Parathyroid adenoma (tissue), 2 donors: ENCODE results near the gene FAM76A.
"Not testable (repeated sequence)": the region's sequence is repeated elsewhere in the genome, so short reads cannot be mapped to it uniquely, and the experiment has no call there.

ENCODE experiments used
- H2AFZ ChIP-seq: fragments of 300-600 bp; sonication (generic); one replicate; pipeline ENCODE4 v1.7.0; 2017; ENCODE audit warnings: antibody characterized with exemption, mild to moderate bottlenecking
- H3K27ac ChIP-seq: fragments of 300-600 bp; sonication (generic); one replicate; pipeline ENCODE4 v1.7.0; 2017
- H3K27me3 ChIP-seq: fragments of 300-600 bp; sonication (generic); one replicate; pipeline ENCODE4 v1.7.0; 2017; ENCODE audit warnings: low read length; ENCODE audit not compliant: control insufficient read depth, insufficient read depth
- H3K36me3 ChIP-seq: fragments of 300-600 bp; sonication (generic); one replicate; pipeline ENCODE4 v1.7.0; 2017; ENCODE audit warnings: low read length; ENCODE audit not compliant: control insufficient read depth, insufficient read depth
- H3K4me1 ChIP-seq: fragments of 300-600 bp; sonication (generic); one replicate; pipeline ENCODE4 v1.7.0; 2017; ENCODE audit warnings: control low read depth
- H3K4me2 ChIP-seq: fragments of 300-600 bp; sonication (generic); one replicate; pipeline ENCODE4 v1.7.0; 2017; ENCODE audit warnings: low read length
- H3K4me3 ChIP-seq: fragments of 300-600 bp; sonication (generic); one replicate; pipeline ENCODE4 v1.7.0; 2017; ENCODE audit warnings: low read depth, low read length
- H3K79me2 ChIP-seq: fragments of 300-600 bp; sonication (generic); one replicate; pipeline ENCODE4 v1.7.0; 2017; ENCODE audit warnings: control low read depth
- H3K9ac ChIP-seq: fragments of 300-600 bp; sonication (generic); one replicate; pipeline ENCODE4 v1.7.0; 2017; ENCODE audit warnings: mild to moderate bottlenecking
- H3K9me3 ChIP-seq: fragments of 300-600 bp; sonication (generic); one replicate; pipeline ENCODE4 v1.7.0; 2017; ENCODE audit warnings: low read length; ENCODE audit not compliant: control insufficient read depth
- CTCF ChIP-seq: fragments of 300-600 bp; sonication (generic); IDR thresholded peaks from one replicate; pipeline ENCODE4 v1.7.0; 2017; ENCODE audit warnings: antibody characterized with exemption, mild to moderate bottlenecking
- donor health status: primary hyperparathyroidism.

The FAM76A gene

GRCh38 chr1:27806758-27807157, 81.0 kb downstream of the FAM76A start:
- H3K36me3 ChIP-seq, result no peaks in the 10 kb centered on the region
- no peak overlapping the region for H3K9ac ChIP-seq
- no peak for TF ChIP-seq CTCF

GRCh38 chr1:27807385-27807784, 81.6 kb downstream of the FAM76A start:
- no peaks in the 10 kb centered on the region for H3K4me1 ChIP-seq
- H2AFZ ChIP-seq, result no peak overlapping the region
- no peaks in the 10 kb centered on the region for H3K79me2 ChIP-seq
- TF ChIP-seq CTCF, result no peak
- H3K4me2 ChIP-seq, result no peak overlapping the region
- H3K4me3 ChIP-seq, result no peak overlapping the region
- H3K36me3 ChIP-seq, result no peaks in the 10 kb centered on the region
- no peak overlapping the region for H3K9ac ChIP-seq
- H3K27ac ChIP-seq, result no peak overlapping the region
- H3K27me3 ChIP-seq, result no peaks in the 10 kb centered on the region
- no peaks in the 10 kb centered on the region for H3K9me3 ChIP-seq

More at GRCh38 chr1:27806758-27807157, 81.0 kb downstream of the FAM76A start:
- Histone ChIP-seq H3K27ac (no peak overlapping the region), H3K79me2 (no peaks in the 10 kb centered on the region), H3K4me3 (no peak overlapping the region), H3K4me2 (no peak overlapping the region), H3K4me1 (no peaks in the 10 kb centered on the region), H2AFZ (no peak overlapping the region), H3K9me3 (no peaks in the 10 kb centered on the region), H3K27me3 (no peaks in the 10 kb centered on the region)

- H3K4me1 ChIP-seq, H3K36me3 ChIP-seq, H2AFZ ChIP-seq, H3K27ac ChIP-seq, H3K9ac ChIP-seq, H3K79me2 ChIP-seq, H3K4me3 ChIP-seq, H3K27me3 ChIP-seq, H3K9me3 ChIP-seq, H3K4me2 ChIP-seq: not testable (repeated sequence)
Measured at GRCh38 chr1:27808131-27808530, 82.4 kb downstream of the FAM76A start.

- Histone ChIP-seq H3K4me1 (no peaks in the 10 kb centered on the region), H2AFZ (no peak overlapping the region), H3K27ac (no peak overlapping the region), H3K27me3 (no peaks in the 10 kb centered on the region), H3K36me3 (no peaks in the 10 kb centered on the region), H3K4me2 (no peak overlapping the region), H3K9me3 (no peaks in the 10 kb centered on the region), H3K79me2 (no peaks in the 10 kb centered on the region), H3K9ac (no peak overlapping the region), H3K4me3 (no peak overlapping the region)
- no peak for TF ChIP-seq CTCF
Measured at GRCh38 chr1:27809883-27810282, 84.1 kb downstream of the FAM76A start.

- Histone ChIP-seq H3K4me2 (no peak overlapping the region), H3K9me3 (no peaks in the 10 kb centered on the region), H3K27me3 (no peaks in the 10 kb centered on the region), H3K9ac (no peak overlapping the region), H3K4me3 (no peak overlapping the region), H3K79me2 (no peaks in the 10 kb centered on the region), H3K27ac (no peak overlapping the region), H3K4me1 (no peaks in the 10 kb centered on the region), H2AFZ (no peak overlapping the region), H3K36me3 (no peaks in the 10 kb centered on the region)
- no peak for TF ChIP-seq CTCF
Measured at GRCh38 chr1:27811741-27812500, 86.2 kb downstream of the FAM76A start.
